Keratinocyte (primary cell): ENCODE results near the gene NAP1L2. TPM values are rescaled to one million over a fixed set of nuclear protein-coding genes. Genes with fewer than 3 reads are reported as not detected.

Experiments used
- DNase-seq: peaks from one replicate; pipeline ENCODE4 v3.0.0-alpha.2; 2011; ENCODE audit warnings: low read depth, missing footprints, low spot score
- FAIRE-seq: peaks from 2 replicates; lab custom pipeline; 2011; peaks lifted over from hg19 to GRCh38; lab: Jason Lieb, UNC
- H2AFZ ChIP-seq: 2 replicates; pipeline ENCODE4 v1.6.0; 2012; ENCODE audit warnings: low read length, control low read depth, inconsistent platforms; ENCODE audit not compliant: control insufficient read depth
- H3K27ac ChIP-seq: 2 replicates; pipeline ENCODE4 v1.5.1; 2011; ENCODE audit warnings: low read length; ENCODE audit not compliant: control insufficient read depth, insufficient read depth
- H3K27me3 ChIP-seq: 3 replicates; pipeline ENCODE4 v1.6.0; 2011; ENCODE audit warnings: low read length; ENCODE audit not compliant: control insufficient read depth, insufficient read depth; ENCODE audit errors: extremely low read depth
- H3K36me3 ChIP-seq, 2 experiments: 2 replicates in 1 of 2; 3 replicates in 1 of 2; pipeline ENCODE4 v1.5.1; 2011; ENCODE audit warnings: low read length in 2 of 2, mild to moderate bottlenecking in 1 of 2; ENCODE audit not compliant: control insufficient read depth in 2 of 2, insufficient read depth in 2 of 2; ENCODE audit errors: extremely low read depth in 1 of 2
- H3K4me1 ChIP-seq: 3 replicates; pipeline ENCODE4 v1.5.1; 2011; ENCODE audit warnings: low read length; ENCODE audit not compliant: control insufficient read depth, insufficient read depth; ENCODE audit errors: extremely low read depth
- H3K4me2 ChIP-seq: 3 replicates; pipeline ENCODE4 v1.6.0; 2011; ENCODE audit warnings: low read depth, low read length; ENCODE audit not compliant: control insufficient read depth, insufficient read depth; ENCODE audit errors: extremely low read depth
- H3K4me3 ChIP-seq, 3 experiments: fragments of 200-600 bp in 1 of 3; sonication (generic) in 1 of 3; 2 replicates in 2 of 3; 3 replicates in 1 of 3; pipeline ENCODE4 v1.5.1; 2011 to 2016; ENCODE audit warnings: low read length in 3 of 3, mild to moderate bottlenecking in 3 of 3, control low read depth in 2 of 3, inconsistent platforms in 1 of 3, low read depth in 1 of 3, mixed read lengths in 1 of 3, mixed run types in 1 of 3, moderate library complexity in 1 of 3; ENCODE audit not compliant: control insufficient read depth in 2 of 3, insufficient read depth in 2 of 3; ENCODE audit errors: extremely low read depth in 1 of 3
- H3K79me2 ChIP-seq: 2 replicates; pipeline ENCODE4 v1.6.0; 2012; ENCODE audit warnings: low read length; ENCODE audit not compliant: control insufficient read depth, insufficient read depth
- H3K9ac ChIP-seq: 3 replicates; pipeline ENCODE4 v1.6.0; 2011; ENCODE audit warnings: low read length; ENCODE audit not compliant: control insufficient read depth, insufficient read depth; ENCODE audit errors: extremely low read depth
- H3K9me1 ChIP-seq: 3 replicates; pipeline ENCODE4 v1.6.0; 2011; ENCODE audit warnings: low read length; ENCODE audit not compliant: control insufficient read depth, insufficient read depth; ENCODE audit errors: extremely low read depth
- H3K9me3 ChIP-seq: 2 replicates; pipeline ENCODE4 v1.5.1; 2012; ENCODE audit warnings: low read depth, low read length; ENCODE audit not compliant: control insufficient read depth
- H4K20me1 ChIP-seq: 3 replicates; pipeline ENCODE4 v1.6.0; 2011; ENCODE audit warnings: low read length; ENCODE audit not compliant: control insufficient read depth, insufficient read depth; ENCODE audit errors: extremely low read depth
- CTCF ChIP-seq, 3 experiments: IDR thresholded peaks in 1 of 3; conservative IDR thresholded peaks in 1 of 3; optimal IDR thresholded peaks in 1 of 3; 2 replicates in 2 of 3; 3 replicates in 1 of 3; pipeline versions ENCODE3 to v1.5.1; 2011; ENCODE audit warnings: low read length in 3 of 3, mild to moderate bottlenecking in 3 of 3, moderate library complexity in 2 of 3, control low read depth in 1 of 3, inconsistent platforms in 1 of 3; ENCODE audit not compliant: insufficient read depth in 2 of 3; ENCODE audit errors: extremely low read depth in 1 of 3
- EZH2 ChIP-seq: IDR thresholded peaks from one replicate; pipeline ENCODE4 v1.6.1; 2012; ENCODE audit warnings: inconsistent platforms, mild to moderate bottlenecking, low read length, moderate library complexity
- dilution Hi-C: fragments of 300-500 bp; cut with MboI; formaldehyde crosslinking; loops from one replicate; pipeline ENCODE4 v1.7.0; 2020; ENCODE audit warnings: low sequenced_read_pairs; ENCODE audit not compliant: extremely low pct_ligation_motif_present
- polyA plus RNA-seq, 5 experiments: library from polyadenylated mRNA; depleted of rRNA in 3 of 5; stranded (reverse) in 3 of 5; stranded (forward) in 1 of 5; unstranded in 1 of 5; fragments of >200 nt; gene quantifications; 1 replicate in 1 of 5; 2 replicates in 3 of 5; 3 replicates in 1 of 5; pipeline versions ENCODE4 v1.2.1 to v1.2.3, GENCODE V29; 2011 to 2012; ENCODE audit warnings: missing spikeins in 2 of 5, low read depth in 1 of 5, low replicate concordance in 1 of 5

The NAP1L2 gene
- polyA plus RNA-seq, 1 donor (not counting 4 experiments of a cell fraction or from before 2014, with no cell fraction given), result 4.0 TPM

DNA sequence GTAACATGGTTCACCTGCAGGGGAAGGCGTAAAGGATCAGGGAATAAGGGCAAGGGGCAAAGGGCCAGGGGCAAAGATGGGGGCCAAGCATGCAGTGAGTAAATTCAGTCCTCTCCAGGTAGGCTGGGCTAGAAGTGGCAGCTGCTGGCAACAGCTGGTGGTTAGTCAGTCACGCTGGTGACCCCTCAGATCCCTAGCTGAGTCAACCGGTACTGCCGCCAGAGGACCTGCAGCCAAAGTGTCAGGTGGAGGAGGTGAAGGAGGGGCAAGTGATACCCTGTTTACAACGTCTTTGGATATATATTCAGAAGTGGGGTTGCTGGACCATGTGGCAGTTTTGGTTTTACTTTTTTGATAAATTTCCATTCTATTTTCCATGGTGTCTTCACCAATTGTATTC lies 24.6 kb upstream of the NAP1L2 start:
- no peaks in the 10 kb centered on the region for H3K79me2 ChIP-seq
- FAIRE-seq, result no peak
- no peak overlapping the region for H2AFZ ChIP-seq
- H3K9ac ChIP-seq, result no peak overlapping the region
- no peaks in the 10 kb centered on the region for H3K9me3 ChIP-seq
- H3K9me1 ChIP-seq, result no peaks in the 10 kb centered on the region
- no peaks in the 10 kb centered on the region for H3K27me3 ChIP-seq
- no peak overlapping the region for H3K27ac ChIP-seq
- no peaks in the 10 kb centered on the region for H3K36me3 ChIP-seq
- H3K4me2 ChIP-seq, result no peak overlapping the region
- dilution Hi-C loops, result no loop called here
- H3K4me1 ChIP-seq, result no peaks in the 10 kb centered on the region
- no peaks in the 10 kb centered on the region for H4K20me1 ChIP-seq
- no peak for DNase-seq
- TF ChIP-seq CTCF (optimal IDR thresholded peaks at IDR 0.05 in 1 of 3, IDR thresholded peaks at IDR 0.05 in 1 of 3, conservative IDR thresholded peaks at IDR 0.05 in 1 of 3; ENCODE audit: extremely low read depth in 1 of 3, insufficient read depth in 2 of 3, low read length in 3 of 3), result no peak
- no peak for TF ChIP-seq EZH2
- no peak overlapping the region for H3K4me3 ChIP-seq

GRCh38 chrX:73217621-73218020 lies 3.0 kb upstream of the NAP1L2 start:
- no peak for DNase-seq
- Histone ChIP-seq H3K9ac (no peak overlapping the region), H4K20me1 (no peaks in the 10 kb centered on the region), H3K36me3 (no peaks in the 10 kb centered on the region), H3K4me1 (no peaks in the 10 kb centered on the region), H2AFZ (no peak overlapping the region), H3K4me2 (no peak overlapping the region), H3K9me1 (no peaks in the 10 kb centered on the region), H3K27ac (no peak overlapping the region), H3K9me3 (no peaks in the 10 kb centered on the region), H3K79me2 (no peaks in the 10 kb centered on the region), H3K4me3 (no peak overlapping the region), H3K27me3 (no peaks in the 10 kb centered on the region)
- dilution Hi-C loops, result no loop called here
- no peak for FAIRE-seq
- no peak for TF ChIP-seq EZH2
- no peak for TF ChIP-seq CTCF (optimal IDR thresholded peaks at IDR 0.05 in 1 of 3, IDR thresholded peaks at IDR 0.05 in 1 of 3, conservative IDR thresholded peaks at IDR 0.05 in 1 of 3; ENCODE audit: extremely low read depth in 1 of 3, insufficient read depth in 2 of 3, low read length in 3 of 3)
